VCaP (cell line): ENCODE measurements around the gene LGR6.

ENCODE experiments used
- H3K27ac ChIP-seq: fragments of 450-650 bp; 2 replicates; pipeline ENCODE4 v1.5.1; 2017
- TF ChIP-seq, protein P1 (sequence below): fragments of 450-650 bp; conservative IDR thresholded peaks from 2 replicates; pipeline ENCODE4 v1.5.1; 2017; ENCODE audit warnings: mild to moderate bottlenecking, moderate library complexity

LGR6 gene

DNA sequence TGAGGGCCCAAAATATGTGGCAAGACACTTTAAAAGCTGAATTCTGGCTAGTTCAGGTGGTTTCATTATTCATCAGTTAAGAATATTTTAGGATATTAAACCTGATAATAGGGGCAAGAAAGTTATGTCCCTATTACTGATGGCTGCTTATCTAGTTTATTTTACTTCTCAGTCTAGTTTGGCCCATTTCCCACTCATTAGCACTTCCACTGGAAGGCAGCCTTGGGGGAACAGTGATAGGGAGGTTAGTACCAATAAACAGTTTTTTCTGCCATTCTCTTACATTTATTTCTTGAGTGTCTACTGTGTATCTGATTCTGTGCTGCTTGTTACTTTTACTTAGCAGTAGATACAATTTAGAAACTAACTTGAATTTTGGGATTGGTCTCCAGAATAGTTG lies 163.9 kb downstream of the LGR6 start:
- TF ChIP-seq, protein P1, sequence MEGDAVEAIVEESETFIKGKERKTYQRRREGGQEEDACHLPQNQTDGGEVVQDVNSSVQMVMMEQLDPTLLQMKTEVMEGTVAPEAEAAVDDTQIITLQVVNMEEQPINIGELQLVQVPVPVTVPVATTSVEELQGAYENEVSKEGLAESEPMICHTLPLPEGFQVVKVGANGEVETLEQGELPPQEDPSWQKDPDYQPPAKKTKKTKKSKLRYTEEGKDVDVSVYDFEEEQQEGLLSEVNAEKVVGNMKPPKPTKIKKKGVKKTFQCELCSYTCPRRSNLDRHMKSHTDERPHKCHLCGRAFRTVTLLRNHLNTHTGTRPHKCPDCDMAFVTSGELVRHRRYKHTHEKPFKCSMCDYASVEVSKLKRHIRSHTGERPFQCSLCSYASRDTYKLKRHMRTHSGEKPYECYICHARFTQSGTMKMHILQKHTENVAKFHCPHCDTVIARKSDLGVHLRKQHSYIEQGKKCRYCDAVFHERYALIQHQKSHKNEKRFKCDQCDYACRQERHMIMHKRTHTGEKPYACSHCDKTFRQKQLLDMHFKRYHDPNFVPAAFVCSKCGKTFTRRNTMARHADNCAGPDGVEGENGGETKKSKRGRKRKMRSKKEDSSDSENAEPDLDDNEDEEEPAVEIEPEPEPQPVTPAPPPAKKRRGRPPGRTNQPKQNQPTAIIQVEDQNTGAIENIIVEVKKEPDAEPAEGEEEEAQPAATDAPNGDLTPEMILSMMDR = no peak
- no peak overlapping the region for H3K27ac ChIP-seq

DNA sequence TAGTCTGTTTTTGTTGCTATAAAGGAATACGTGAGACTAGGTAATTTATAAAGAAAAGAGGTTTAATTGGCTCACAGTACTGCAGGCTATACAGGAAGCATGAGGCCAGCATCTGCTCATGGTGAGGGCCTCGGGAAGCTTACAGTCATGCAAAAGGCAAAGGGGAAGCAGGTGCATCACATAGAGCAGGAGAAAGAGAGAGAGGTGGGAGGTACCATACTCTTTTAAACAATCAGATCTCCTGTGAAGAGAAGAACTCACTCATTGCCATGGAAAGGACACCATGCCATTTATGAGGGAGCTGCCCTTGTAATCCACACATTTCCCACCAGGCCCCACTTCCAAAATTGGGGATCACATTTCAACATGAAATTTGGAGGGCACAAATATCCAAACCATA lies 167.6 kb downstream of the LGR6 start:
- H3K27ac ChIP-seq = no peak overlapping the region
- TF ChIP-seq, protein P1 = no peak

DNA sequence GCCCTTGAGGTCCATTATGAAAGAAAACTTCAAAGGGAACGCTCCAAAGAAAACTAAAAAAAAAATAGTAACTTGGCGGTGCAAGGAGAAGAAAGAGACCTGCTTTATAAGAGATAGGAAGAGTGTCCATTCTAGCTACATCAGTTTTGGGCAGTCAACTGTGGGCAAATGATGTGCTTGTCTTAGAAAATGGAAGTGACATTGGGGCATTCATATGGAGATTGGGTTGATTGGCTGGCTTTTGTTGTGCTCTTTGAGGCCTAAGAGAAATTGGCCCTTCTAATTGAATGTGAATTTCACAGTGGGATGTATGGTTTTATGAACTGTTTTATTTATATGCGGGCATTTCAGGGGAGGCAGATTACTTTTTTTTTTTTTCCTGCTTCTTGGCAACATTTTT lies 168.1 kb downstream of the LGR6 start:
- TF ChIP-seq, protein P1 = no peak
- no peak overlapping the region for H3K27ac ChIP-seq

DNA sequence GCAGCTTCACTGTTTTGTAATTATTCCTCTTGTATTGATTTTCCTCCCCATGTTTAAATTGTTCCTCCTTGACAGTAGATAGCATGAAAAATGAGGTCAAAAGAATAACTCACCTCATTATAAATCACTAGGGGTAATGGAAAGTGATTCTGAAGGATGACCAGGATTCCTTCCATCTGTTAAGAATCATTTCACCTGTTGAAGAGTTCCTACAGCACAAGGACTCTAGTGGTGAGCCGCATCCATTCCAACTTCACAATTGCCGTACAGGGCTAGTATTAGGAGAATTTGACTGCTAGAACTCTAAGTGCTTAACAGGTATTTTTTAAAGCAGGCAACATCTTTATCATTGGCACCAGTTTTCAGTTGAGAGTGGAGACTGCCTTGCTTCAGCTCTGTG lies 168.6 kb downstream of the LGR6 start:
- TF ChIP-seq, protein P1 = no peak
- H3K27ac ChIP-seq = no peak overlapping the region

DNA sequence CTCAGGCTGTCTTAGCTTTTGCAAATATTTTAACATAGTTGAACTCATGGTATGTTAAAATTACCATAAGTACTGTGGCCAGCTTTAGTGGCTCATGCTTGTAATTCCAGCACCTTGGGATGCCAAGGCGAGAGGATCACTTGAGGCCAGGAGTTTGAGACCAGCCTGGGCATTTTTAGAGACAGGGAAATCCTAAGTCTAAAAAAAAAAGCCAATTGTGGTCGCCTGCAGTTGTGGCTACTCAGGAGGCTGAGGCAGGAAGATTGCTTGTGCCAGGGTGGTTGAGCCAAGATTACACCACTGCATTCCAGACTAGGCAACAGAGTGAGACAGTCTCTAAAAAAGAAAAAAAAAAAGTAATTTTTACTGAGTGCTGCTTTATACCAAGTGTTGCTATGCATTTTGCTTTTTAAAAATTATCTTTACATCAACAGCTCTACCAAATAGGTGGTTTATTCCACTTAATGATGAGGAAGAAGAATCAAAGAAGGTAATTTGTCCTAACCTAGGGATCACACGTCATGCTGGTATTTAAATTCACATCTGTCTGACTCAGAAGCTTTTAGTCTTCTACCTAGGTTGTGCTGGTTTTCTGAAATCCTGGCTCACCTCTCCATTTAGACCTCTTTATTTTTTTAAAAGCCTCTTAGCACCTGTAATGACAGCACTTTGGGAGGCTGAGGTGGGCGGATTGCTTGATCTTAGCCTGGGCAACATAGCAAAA lies 171.7 kb downstream of the LGR6 start:
- H3K27ac ChIP-seq = no peak overlapping the region
- TF ChIP-seq, protein P1 = no peak

DNA sequence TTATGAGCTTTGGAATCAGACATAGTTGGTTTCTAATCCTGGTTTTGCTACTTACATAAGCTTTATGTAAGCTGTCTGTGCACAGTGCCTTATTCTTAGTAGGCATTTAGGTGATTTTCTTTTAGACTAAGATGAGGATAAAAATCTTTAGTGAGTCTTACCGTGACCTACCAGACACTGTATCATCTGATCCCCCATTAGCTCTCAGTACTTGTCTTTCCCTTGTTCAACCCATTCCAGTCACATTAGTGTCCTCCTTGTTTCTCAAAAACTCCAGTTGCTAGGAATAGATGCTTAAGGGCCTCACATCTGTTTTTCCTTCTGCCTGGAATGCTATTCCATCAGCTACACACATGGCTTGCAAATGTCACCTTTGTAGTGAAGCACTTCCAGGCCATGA lies 173.7 kb downstream of the LGR6 start:
- TF ChIP-seq, protein P1 = no peak
- no peak overlapping the region for H3K27ac ChIP-seq
